Stimulated activated CD4-positive, alpha-beta T cell treated with anti-CD3 and anti-CD28 coated beads, Interleukin-2, amount 100 ng/mL, for 4 hours (primary cell): ENCODE data around the gene LECT2.

ENCODE experiments used
- DNase-seq: peaks from one replicate; pipeline ENCODE4 v3.0.0-alpha.2; 2020; ENCODE audit warnings: low read depth

Gene LECT2

GRCh38 chr5:135934939-135935338, 19.8 kb downstream of the LECT2 start:
- DNase-seq, result no peak

DNA sequence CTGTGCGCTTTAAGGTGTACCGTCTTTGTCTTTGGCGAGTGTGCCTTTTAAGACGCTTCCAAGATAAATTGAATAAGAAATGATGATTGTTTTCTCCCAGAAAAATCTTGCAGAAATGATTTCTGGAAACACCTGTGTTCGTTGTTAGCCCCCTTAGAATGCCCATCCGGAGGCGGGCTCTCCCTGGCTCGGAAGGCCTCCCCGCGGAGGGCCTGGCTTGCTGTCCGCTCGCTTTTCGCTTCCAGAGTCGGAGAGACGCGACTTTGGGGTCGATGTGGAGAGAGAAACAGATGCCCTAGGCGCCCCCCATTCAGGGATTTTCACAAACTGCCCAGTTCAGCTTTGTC, 23.9 kb downstream of the LECT2 start:
- no peak for DNase-seq

- no peak for DNase-seq
These were observed 24.5 kb downstream of the LECT2 start for GRCh38 chr5:135930029-135930948.

- DNase-seq, result no peak
These were observed 33.4 kb downstream of the LECT2 start for GRCh38 chr5:135921388-135921787.

DNA sequence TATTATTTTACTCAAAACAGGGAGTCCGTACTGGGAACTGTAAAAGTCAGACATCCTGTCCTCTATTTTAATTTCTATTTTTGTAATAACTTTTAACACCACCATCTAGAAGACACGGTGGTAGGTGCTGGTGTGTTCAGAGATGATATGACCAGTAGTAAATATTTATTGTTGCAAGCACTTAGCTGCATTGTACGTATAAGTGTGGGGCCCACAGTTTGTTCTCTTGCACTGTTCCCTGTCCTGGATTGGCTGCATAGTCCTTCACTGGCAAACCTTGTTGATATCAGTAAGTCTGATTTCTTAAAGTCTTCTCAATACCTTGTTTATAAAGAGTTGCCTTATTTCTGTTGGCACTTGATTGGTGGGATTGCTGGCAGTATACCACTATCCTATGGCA, 34.6 kb downstream of the LECT2 start:
- DNase-seq, result no peak

DNA sequence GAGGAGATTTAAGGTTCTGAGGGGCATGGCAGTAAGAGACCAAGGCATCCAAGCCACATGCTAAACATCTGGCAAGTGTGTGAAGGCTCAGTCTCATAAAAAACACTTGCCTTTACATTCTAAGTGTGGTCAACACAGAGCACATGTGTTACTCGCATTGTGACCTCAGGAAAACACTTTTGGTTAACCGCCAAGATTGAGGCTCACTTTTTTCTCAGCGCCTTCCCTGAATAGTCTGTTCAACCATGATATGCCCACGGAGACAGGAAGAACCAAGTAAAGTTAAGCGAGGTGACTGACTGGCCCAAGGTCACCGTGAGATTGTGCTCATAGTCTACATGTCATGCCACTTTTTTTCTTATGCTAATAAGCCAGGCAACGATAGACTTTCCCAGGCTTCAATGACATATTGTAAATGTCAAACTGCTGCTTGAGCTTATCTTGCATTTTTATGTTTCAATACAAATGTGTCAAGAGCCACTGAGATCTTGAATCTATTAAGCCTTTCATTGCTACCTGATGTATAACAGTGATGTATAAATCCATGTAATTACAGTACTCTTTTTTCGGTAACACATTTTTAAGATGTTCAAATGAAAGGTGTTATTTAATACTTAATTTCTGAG, 38.0 kb downstream of the LECT2 start:
- DNase-seq, result no peak

DNA sequence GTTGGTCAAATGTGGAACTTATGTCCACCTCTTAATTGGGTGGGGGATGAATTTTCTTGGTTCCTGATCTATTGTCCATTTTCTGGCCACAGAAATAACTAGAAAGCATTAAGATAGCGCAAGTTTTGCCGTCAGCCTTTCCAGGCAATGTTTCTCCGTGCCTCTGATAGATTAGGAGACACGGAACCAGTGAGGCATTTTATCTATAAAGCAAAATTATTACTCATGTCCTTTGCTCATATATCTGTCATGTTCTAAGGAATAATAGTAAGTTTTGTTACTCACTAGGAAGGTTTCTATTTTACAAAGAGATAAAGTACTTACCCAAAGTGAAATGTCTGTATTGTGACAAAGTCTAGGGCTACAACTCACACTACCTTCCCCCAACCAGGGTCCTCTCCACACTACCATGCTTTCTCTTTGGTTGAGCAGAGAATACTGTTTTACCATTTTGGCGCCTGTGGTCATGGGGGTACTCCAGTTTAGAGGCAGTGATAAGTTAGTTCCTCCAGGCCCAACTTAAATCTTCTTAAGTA, 39.2 kb downstream of the LECT2 start:
- no peak for DNase-seq

DNA sequence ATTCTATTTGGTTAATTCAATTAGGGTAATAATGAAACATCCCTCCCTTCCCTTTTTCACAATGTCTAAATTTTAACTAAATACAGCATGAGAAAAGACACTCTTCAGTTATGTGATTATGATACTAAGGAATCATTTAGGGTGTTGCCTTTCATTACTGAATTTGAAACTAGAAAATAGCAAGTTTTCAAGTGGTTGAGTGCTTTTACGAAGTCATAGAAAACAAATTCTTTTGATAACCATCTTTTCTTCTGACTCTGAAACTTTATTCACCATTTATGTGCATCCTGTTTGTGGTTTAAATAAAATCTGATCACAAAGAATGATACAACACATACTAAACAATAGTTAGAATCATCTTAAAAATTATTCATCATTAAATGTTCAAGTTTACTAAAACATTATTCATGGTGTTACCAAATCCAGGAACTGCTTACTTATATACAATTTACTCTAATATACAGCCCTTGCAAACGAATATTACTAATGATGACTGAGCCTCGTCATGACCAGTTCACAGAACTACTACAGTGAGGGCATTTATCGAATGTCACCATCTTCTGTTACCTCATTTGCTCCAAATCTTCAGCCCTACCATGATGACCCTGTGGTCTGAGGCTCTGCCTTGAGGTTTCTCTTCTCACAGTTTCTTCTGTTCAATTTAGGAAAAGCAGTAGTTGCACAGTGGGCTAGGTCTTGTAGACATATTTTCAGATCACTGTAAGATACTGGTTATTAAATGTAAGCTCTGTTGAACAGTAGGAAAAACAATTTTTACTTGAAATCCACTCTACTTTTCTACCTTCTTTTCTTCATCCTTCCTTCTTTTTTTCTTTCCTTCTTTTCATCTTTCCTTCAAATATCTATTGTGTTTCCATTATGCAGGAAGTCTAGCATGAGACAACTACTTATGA, 40.8 kb downstream of the LECT2 start:
- DNase-seq, result no peak

DNA sequence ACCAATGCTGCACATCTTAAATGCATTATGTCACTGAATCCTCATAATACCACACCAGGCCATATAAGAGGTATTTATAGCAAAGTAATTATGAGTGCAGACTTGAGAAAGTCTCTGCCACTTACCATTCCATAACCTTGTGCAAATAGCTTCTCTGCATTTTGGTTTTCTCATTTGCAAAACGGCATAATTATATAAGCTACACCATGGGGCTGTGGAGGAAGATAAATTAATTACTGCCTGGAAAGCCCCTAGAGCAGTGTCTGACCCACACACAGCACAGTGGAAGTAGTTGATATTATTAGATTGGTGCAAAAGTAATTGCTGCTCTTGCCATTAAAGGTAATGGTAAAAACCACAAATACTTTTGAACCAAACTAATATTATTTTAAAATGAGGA, 49.6 kb downstream of the LECT2 start:
- no peak for DNase-seq

GRCh38 chr5:135901633-135902032, 53.1 kb downstream of the LECT2 start:
- no peak for DNase-seq

DNA sequence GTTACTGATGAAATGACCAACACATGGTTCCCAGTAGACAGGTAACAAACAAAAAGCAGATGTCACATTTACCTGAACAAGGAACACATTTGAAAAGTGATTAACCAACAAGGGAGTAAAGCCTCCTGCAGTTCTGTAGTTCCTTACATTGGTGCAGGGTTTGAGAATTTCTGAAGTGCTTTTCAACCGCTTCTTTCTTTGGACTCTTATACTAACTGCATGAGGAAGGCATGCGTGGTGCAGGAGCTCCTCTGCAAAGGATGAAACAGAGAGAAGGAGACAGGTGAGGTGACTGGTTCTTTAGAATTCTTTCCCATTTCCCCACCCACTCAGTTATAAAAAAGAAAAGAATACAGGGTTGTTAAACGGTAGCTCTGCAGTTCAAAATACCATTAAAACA, 54.5 kb downstream of the LECT2 start:
- DNase-seq, result no peak

- no peak for DNase-seq
These were observed 56.1 kb downstream of the LECT2 start for GRCh38 chr5:135898651-135899050.
